Measurements from ENCODE around the gene LCN12.

DNA sequence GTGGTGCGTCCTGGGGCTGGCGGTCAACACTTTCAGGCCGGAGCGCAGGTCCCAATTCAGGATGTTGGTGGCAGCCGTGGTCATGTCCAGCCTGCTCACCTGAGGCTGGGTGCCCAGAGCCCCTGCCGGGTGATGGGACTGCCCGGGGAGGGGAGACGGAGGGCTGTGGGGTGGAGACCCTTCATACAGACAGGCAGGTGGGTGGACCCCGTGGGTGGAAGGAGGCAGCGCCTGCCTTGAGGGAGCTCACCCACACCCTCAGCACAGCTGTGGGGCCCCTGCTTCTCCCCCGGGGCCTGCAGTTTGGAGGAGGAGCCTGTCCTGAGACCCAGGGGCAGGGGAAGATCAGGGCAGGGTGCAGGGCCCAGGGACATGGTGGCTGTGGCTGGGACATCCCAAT, 18.3 kb downstream of the LCN12 start:
- TF ChIP-seq, protein P1, sequence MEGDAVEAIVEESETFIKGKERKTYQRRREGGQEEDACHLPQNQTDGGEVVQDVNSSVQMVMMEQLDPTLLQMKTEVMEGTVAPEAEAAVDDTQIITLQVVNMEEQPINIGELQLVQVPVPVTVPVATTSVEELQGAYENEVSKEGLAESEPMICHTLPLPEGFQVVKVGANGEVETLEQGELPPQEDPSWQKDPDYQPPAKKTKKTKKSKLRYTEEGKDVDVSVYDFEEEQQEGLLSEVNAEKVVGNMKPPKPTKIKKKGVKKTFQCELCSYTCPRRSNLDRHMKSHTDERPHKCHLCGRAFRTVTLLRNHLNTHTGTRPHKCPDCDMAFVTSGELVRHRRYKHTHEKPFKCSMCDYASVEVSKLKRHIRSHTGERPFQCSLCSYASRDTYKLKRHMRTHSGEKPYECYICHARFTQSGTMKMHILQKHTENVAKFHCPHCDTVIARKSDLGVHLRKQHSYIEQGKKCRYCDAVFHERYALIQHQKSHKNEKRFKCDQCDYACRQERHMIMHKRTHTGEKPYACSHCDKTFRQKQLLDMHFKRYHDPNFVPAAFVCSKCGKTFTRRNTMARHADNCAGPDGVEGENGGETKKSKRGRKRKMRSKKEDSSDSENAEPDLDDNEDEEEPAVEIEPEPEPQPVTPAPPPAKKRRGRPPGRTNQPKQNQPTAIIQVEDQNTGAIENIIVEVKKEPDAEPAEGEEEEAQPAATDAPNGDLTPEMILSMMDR (IDR thresholded peaks at IDR 0.05; ENCODE audit: insufficient read depth, low read length) = no peak
- no peak for TF ChIP-seq GABPA (IDR thresholded peaks at IDR 0.05; ENCODE audit: low read depth)

Data from HL-60 (cell line).